GM19025 (cell line): Measurements from ENCODE around the gene SQSTM1.
"Not testable (repeated sequence)": the region's sequence is repeated elsewhere in the genome, so short reads cannot be mapped to it uniquely, and the experiment has no call there.

Source experiments
- ATAC-seq: cut with Tn5 transposase; IDR thresholded peaks from one replicate; pipeline ENCODE4 v1.9.1; 2021; ENCODE audit warnings: mild to moderate bottlenecking, low read depth, moderate library complexity; ENCODE audit not compliant: unreplicated experiment

SQSTM1 gene

DNA sequence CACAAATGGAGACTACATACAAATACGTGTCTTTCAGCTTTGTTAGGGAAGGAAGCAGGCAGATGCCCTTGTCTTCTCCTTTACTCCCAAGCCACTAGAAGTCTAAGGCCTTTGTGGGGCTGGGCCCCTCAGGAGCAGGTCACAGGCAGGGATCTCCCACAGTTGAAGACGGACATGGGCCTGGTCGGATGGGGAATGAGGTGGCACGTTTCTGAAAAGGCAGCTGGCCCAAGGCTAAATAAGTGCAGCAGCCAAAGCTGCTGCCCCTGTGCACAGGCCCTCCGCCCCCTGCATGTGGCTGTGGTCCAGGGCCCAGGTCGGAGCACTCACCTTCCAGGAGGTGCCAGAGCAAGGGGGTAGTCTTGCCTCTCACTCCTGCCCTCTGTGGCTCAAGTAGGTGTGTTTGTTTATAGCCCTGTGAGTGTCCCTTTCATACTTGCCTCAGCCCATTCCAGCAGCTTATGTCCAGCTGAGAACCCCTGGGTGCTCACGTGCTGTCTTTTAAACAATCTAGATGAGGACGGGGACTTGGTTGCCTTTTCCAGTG lies 1.8 kb downstream of the SQSTM1 start:
- ATAC-seq, result no peak

DNA sequence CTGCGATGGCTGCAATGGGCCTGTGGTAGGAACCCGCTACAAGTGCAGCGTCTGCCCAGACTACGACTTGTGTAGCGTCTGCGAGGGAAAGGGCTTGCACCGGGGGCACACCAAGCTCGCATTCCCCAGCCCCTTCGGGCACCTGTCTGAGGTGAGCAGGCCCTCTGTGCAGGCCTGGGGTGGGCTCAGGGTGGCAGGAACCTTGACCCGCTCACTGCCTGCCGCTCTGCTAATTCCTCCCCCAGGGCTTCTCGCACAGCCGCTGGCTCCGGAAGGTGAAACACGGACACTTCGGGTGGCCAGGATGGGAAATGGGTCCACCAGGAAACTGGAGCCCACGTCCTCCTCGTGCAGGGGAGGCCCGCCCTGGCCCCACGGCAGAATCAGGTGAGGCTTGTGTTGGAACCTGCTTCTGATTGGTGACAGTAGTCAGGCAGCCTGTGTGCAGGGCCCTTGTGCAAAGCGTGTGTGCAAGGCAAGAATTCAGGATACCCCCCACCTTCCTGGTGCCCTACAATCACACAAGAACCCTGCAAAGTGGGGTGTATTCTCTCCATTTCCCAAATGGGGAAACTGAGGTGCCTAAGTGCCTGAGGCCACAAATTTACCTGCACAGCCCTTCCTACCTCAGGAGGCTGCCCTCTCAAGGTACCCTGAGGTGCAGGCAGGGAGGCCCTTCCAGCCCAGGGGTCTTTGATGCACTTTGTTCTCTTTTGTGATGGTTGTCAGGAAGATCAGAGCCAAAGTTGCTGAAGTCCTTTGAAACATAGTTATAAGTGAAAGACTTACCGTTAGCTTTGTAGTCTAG lies 3.4 kb downstream of the SQSTM1 start:
- no peak for ATAC-seq

DNA sequence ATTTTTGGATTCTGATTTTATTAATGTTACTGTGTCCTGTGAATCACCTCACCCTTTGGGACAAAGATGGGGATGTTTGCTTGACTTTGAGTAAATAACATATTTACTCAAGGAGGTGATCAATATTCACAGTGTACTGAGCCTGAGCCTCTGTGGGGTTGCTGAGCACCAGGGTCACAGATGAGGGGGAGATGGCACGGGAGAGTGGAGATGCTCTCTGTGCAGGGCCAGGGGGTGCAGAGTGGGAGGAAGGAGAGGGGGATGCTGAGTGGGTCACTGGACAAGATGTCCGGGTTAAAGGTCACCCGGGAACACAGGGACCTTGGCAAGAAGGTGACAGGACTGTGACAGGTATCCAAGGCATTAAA lies 4.0 kb downstream of the SQSTM1 start:
- no peak for ATAC-seq

DNA sequence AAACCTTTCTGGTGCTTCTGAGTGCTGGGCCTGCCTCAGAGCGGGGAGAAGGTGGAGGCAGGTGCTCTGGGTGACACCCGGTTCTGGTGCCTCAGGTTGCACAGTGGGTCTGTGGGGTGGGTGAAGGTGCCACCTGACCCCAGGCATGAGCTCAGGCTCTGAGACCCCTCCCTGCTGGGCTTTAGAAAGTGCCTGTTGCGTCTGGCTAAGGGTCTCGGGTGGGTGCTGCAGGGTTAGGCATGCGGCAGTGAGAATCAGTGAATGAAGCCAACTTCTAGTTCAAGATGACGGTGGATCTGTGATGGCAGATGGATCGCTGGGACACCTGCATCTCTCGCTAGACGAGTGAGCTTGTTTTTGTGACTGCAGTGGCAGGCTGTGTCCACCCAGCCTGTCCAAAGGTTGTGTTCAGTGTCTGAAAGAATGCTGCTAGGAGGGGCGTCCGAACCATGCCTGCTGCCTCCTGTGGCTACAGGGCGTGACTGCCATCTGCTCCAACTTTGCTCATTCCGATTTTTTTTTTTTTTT lies 5.0 kb downstream of the SQSTM1 start:
- no peak for ATAC-seq

GRCh38 chr5:179827680-179828079 lies 7.0 kb downstream of the SQSTM1 start:
- no peak for ATAC-seq

DNA sequence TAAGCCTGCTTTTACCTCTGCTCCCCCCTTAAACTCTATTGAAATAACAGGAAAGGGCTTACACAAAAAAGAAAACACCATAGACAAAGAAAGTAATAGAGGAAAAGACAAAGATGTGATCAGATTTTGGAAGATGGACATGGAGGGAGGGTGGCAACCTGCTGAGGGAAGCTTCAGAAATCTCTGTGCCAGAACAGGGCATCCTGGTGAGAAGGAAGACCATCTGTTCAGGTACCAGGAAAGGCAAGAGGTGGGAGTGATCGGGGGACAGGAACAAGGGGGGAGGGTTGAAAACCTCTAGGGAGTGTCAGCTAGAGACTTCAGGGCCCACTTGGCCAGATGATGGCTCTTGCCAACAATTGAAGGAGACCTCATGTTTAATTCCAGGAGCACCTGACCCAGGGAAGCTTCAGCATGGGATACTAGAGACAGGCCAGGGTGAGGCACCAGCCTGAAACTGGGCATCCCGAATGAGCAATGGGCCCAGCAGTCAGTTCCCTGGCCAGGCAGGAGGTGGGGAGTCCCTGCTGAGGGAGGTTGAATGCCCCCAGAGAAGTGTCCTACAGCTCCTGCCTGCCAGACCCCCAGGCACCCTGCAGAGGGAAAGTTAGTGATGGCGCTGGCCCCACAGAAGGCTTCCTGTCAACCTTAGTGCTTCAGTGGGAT lies 8.2 kb downstream of the SQSTM1 start:
- no peak for ATAC-seq

GRCh38 chr5:179829732-179830435 lies 9.2 kb downstream of the SQSTM1 start:
- no peak for ATAC-seq

DNA sequence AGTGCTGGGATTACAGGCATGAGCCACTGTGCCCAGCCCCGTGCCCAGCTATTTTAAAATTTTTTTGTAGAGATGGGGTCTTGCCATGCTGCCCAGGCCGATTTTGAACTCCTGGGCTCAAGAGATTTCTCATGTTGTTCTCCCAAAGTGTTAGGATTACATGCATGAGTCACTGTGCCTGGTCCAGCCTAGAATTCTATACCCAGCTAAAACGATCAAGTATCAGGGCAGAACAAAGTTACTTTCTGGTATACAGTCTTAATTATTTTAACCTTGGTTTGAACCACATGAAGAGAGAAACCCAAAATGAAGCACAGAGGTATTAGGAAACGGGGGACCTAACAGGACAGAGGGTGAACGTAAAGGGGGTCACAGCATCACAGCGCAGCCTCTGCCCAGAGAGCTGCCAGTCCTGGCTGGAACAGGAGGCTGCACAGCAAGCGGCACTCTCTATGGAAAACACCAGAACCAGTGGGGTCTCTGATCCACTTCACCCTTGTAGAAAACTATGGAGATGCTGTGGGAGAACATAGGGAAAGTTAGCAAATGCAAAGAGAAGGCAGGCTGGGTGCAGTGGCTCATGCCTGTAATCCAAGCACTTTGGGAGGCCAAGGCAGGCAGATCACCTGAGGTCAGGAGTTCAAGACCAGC lies 10.2 kb downstream of the SQSTM1 start:
- ATAC-seq, result no peak

DNA sequence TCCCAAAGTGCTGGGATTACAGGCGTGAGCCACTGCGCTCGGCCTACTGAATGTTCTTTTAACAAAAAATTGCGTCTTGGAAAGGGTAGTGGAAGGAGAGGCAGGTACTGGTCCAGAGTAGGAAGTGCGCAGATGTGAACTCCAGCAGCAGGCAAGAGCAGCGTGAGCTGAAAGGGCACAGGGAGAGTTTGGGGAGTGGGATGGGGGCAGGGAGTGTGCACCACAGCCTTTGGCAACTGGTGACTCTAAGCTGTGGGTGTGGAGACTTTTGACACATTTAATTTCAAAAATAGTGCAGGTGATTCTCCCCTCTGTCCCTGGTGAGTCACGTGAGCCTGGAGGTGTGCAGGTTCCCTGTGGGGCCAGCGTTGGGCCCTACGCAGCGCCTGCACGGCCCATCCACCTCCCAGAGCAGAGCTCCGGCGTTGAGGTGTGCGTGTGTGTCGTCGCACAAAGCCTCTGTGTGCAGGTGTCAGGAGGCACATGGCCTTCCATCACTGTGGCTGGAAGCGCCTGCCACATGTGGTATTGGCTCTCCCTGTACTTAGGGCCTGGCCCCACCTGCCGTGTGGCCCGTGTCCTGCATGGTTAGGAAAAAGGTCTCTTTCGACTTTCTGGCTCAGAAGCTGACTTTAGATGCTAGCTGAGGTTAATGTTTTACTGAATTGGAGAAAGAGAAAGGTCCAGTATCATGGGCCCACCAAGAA lies 11.5 kb downstream of the SQSTM1 start:
- no peak for ATAC-seq

GRCh38 chr5:179833056-179833708 lies 12.5 kb downstream of the SQSTM1 start:
- no peak for ATAC-seq

- ATAC-seq, result no peak
These were observed 13.0 kb downstream of the SQSTM1 start for GRCh38 chr5:179833709-179834070.

DNA sequence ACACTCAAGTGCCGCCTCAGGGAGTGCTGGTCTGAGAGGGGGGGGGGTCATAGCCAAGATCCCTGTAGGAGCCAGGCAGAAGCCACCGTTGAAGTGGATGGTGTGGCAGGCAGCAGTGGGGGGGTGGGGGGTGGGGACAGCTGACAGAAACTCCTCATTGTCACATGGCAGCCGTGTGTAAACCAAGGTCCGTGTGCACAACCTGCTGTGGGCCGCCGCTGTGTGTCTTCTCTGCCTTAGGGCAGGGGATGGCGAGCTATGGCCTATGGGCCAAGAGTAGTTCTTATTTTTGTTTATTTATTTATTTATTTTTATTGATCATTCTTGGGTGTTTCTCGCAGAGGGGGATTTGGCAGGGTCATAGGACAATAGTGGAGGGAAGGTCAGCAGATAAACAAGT lies 13.4 kb downstream of the SQSTM1 start:
- no peak for ATAC-seq

GRCh38 chr5:179834871-179835270 lies 14.2 kb downstream of the SQSTM1 start:
- ATAC-seq, result not testable (repeated sequence)

- no peak for ATAC-seq
These were observed 15.7 kb downstream of the SQSTM1 start for GRCh38 chr5:179836225-179837019.

- no peak for ATAC-seq
These were observed 16.6 kb downstream of the SQSTM1 start for GRCh38 chr5:179837076-179838011.

DNA sequence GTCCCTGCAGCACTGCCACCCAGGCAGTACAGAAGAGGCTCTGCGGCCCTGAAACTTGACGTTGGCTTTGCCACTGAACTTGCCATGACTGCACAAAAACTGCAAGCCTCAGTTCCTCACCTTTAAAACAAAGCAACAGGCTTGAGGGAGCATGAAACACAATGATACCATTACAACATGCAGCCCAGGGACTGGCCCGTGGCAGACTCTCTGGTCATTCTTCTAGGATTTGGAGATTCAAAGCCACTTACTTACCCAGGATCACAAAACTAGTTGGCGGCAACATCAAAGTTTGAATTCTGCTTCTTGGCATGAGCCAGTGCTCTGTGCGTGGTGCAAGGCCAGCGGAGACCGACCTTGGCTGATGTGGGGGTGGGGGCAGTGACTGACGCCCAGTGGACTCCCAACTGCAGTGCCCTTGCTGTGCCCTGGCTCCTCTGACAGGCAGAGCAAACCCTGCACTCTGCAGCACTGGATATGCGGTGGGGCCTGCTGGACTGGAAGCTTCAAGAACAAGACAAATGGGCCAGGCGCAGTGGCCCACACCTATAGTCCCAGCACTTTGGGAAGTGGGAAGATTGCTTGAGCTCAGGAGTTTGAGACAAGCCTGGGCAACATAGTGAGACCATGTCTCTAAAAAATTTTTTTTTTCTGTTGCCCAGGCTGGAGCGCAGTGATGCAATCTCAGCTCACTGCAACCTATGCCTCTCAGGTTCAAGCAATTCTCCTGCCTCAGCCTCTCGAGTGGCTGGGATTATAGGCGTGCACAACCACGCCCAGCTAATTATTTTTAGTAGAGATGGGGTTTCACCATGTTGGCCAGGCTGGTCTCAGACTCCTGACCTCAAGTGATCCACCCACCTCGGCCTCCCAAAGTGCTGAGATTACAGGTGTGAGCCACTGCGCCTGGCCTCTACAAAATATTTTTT lies 18.9 kb downstream of the SQSTM1 start:
- no peak for ATAC-seq

DNA sequence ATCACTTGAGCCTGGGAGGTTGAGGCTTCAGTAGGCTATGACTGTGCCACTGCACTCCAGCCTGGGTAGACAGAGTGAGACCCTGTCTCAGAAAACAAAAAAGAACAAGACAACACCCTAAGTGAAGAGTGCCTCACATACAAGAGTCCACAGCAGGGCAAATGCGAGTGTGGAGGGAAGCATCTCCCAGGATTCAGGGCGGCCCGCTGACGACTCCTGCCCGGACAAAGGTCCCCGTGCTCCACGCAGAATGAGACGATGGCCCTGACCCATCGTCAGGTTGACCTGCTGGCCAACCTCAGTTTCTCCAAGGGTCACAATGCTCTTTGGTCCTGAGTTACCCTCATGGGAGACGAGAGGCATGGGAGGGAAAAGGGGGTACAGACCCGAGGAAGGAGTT lies 19.6 kb downstream of the SQSTM1 start:
- no peak for ATAC-seq
